GM12878 (cell line): ENCODE results near the gene TMEM41B. TPM values are rescaled to one million over a fixed set of nuclear protein-coding genes. Genes with fewer than 3 reads are reported as not detected.

Experiments
- BACH1 ChIP-seq: fragments of 450-650 bp; IDR thresholded peaks from 2 replicates; pipeline ENCODE4 v1.6.1; 2017; ENCODE audit warnings: mild to moderate bottlenecking, borderline replicate concordance
- CEBPB ChIP-seq, 2 experiments: fragments of 150-350 bp in 1 of 2; IDR thresholded peaks; 2 replicates each; pipeline ENCODE4 v1.6.1; 2012 to 2014; ENCODE audit warnings: low read depth in 2 of 2, low read length in 2 of 2, borderline replicate concordance in 1 of 2, inconsistent platforms in 1 of 2
- CREB1 ChIP-seq: IDR thresholded peaks from 2 replicates; pipeline ENCODE4 v1.6.1; 2012; ENCODE audit warnings: low read depth, mild to moderate bottlenecking, inconsistent platforms
- EGR1 ChIP-seq, 2 experiments: IDR thresholded peaks; 1 replicate in 1 of 2; 2 replicates in 1 of 2; pipeline ENCODE4 v1.6.1; 2011 to 2012; ENCODE audit warnings: low read depth in 2 of 2, low read length in 2 of 2, borderline replicate concordance in 1 of 2, mild to moderate bottlenecking in 1 of 2, moderate library complexity in 1 of 2
- GATAD2B ChIP-seq: fragments of 450-650 bp; conservative IDR thresholded peaks from 2 replicates; pipeline ENCODE4 v1.6.1; 2017; ENCODE audit warnings: low read depth, mild to moderate bottlenecking, moderate library complexity
- IKZF1 ChIP-seq: fragments of 450-650 bp; conservative IDR thresholded peaks from 2 replicates; pipeline ENCODE4 v1.6.1; 2017; ENCODE audit warnings: antibody characterized with exemption, mild to moderate bottlenecking
- IKZF2 ChIP-seq, 2 experiments: fragments of 450-650 bp; IDR thresholded peaks; 2 replicates each; pipeline ENCODE4 v1.6.1; 2017; ENCODE audit warnings: mild to moderate bottlenecking in 2 of 2, moderate library complexity in 2 of 2
- JUNB ChIP-seq: IDR thresholded peaks from 2 replicates; pipeline ENCODE4 v1.6.1; 2016; ENCODE audit warnings: antibody characterized with exemption, mild to moderate bottlenecking
- MEF2B ChIP-seq: fragments of 450-650 bp; IDR thresholded peaks from 2 replicates; pipeline ENCODE4 v1.6.1; 2018; ENCODE audit warnings: mild to moderate bottlenecking, moderate library complexity; ENCODE audit not compliant: partially characterized antibody, poor library complexity, severe bottlenecking
- NBN ChIP-seq: fragments of 450-650 bp; IDR thresholded peaks from 2 replicates; pipeline ENCODE4 v1.6.1; 2016
- NFIC ChIP-seq: IDR thresholded peaks from 2 replicates; pipeline ENCODE4 v1.6.1; 2012; ENCODE audit warnings: low read depth, mild to moderate bottlenecking, inconsistent platforms, low read length, moderate library complexity
- PML ChIP-seq: IDR thresholded peaks from 2 replicates; pipeline ENCODE4 v1.6.1; 2012; ENCODE audit warnings: low read length, inconsistent platforms
- POLR2AphosphoS5 ChIP-seq: IDR thresholded peaks from 2 replicates; pipeline ENCODE4 v1.6.1; 2011; ENCODE audit warnings: mild to moderate bottlenecking, low read length, inconsistent platforms
- RAD21 ChIP-seq: IDR thresholded peaks from 2 replicates; pipeline ENCODE4 v1.6.1; 2011; ENCODE audit warnings: mild to moderate bottlenecking, low read depth, low read length, moderate library complexity; ENCODE audit not compliant: insufficient read depth
- RAD51 ChIP-seq: fragments of 450-650 bp; IDR thresholded peaks from 2 replicates; pipeline ENCODE4 v1.6.1; 2016; ENCODE audit warnings: moderate library complexity, mild to moderate bottlenecking, inconsistent platforms
- RELA ChIP-seq: fragments of 450-650 bp; IDR thresholded peaks from 2 replicates; pipeline ENCODE4 v1.8.0; 2014; ENCODE audit warnings: borderline replicate concordance; ENCODE audit not compliant: partially characterized antibody
- TAF1 ChIP-seq: IDR thresholded peaks from 2 replicates; pipeline ENCODE4 v1.6.1; 2011; ENCODE audit warnings: mild to moderate bottlenecking, low read depth, low read length, borderline replicate concordance
- TBL1XR1 ChIP-seq: IDR thresholded peaks from 2 replicates; pipeline ENCODE4 v1.6.1; 2012; ENCODE audit warnings: low read depth, low read length, improper control_type of control experiment
- ZNF622 ChIP-seq: fragments of 450-650 bp; IDR thresholded peaks from 2 replicates; pipeline ENCODE4 v1.6.1; 2017; ENCODE audit warnings: mild to moderate bottlenecking, inconsistent platforms
- polyA plus RNA-seq, 11 experiments: library from polyadenylated mRNA; depleted of rRNA in 4 of 11; unstranded in 6 of 11; stranded (reverse) in 5 of 11; fragments of >200 nt; fragmentation: Nextera tagmentation in 4 of 11; fragmentation: Illumina TruSeq in 1 of 11; extraction: Ambion mirVana in 4 of 11; extraction: Trizol in 1 of 11; gene quantifications; 1 replicate in 1 of 11; 2 replicates in 10 of 11; pipeline versions ENCODE4 v1.2.1 to v1.2.3, GENCODE V29; 2011 to 2016; ENCODE audit warnings: inconsistent platforms in 2 of 11, missing spikeins in 2 of 11, low read depth in 1 of 11
- total RNA-seq, 4 experiments: library from RNA; depleted of rRNA in 3 of 4; stranded (reverse); fragments of >200 nt in 3 of 4; fragmentation: Illumina TruSeq in 1 of 4; extraction: Trizol in 1 of 4; gene quantifications; 2 replicates each; pipeline versions ENCODE4 v1.2.1 to v1.2.3, GENCODE V29; 2013 to 2021
- TF ChIP-seq, protein P1 (sequence below): IDR thresholded peaks from 2 replicates; pipeline ENCODE4 v1.6.1; 2011; ENCODE audit warnings: borderline replicate concordance, low read depth, mild to moderate bottlenecking, moderate library complexity, low read length; ENCODE audit not compliant: insufficient read depth, poor library complexity, severe bottlenecking
- TF ChIP-seq, protein P2 (sequence below): fragments of 450-650 bp; IDR thresholded peaks from 2 replicates; pipeline ENCODE4 v1.6.1; 2017; ENCODE audit warnings: mild to moderate bottlenecking
- TF ChIP-seq, protein P3 (sequence below): fragments of 450-650 bp; IDR thresholded peaks from 2 replicates; pipeline ENCODE4 v1.6.1; 2017; ENCODE audit warnings: low read depth, mild to moderate bottlenecking, moderate library complexity
- TF ChIP-seq, protein P4 (sequence below): fragments of 450-650 bp; IDR thresholded peaks from 2 replicates; pipeline ENCODE4 v1.6.1; 2018; ENCODE audit warnings: borderline replicate concordance, mild to moderate bottlenecking; ENCODE audit not compliant: partially characterized antibody

The TMEM41B gene
- total and polyA plus RNA-seq, 10 of the 15 experiments (the other 5 are each of a cell fraction or from before 2014, with no cell fraction given), result 8.0 to 31.0 (median 20.5) TPM

DNA sequence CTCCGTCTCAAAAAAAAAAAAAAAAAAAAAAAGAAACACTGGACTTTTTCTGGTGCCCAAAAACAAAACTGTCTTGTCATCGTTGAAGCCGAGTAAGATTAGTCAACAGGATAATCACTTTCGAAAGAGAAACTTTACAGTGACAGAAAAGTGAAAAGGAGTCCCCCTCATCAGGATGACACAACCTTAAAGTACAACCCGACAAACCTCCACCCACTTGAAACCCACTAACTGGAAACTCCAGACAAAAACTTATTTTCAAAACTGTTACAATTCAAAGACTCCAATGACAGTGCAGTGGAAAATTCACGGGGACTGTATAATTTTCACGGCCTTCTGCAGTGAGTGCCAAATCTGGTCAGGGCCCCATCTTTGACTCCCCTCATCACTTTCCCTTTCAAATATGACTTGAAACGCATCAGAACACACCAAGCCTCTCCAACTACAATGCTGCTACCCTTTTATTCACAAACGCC is 50.5 kb downstream of the TMEM41B start (continued):
- TF ChIP-seq TBL1XR1 (no peak), NFIC (peak; percentile 85), POLR2AphosphoS5 (peak; percentile 48; the same call in 1 of the 2 replicates), RAD21 (peak; percentile 5; the same call in 1 of the 2 replicates), RAD51 (peak; percentile 47; the same call in 1 of the 2 replicates), CREB1 (peak; percentile 51; the same call in 1 of the 2 replicates), EGR1 (IDR thresholded peaks at IDR 0.05; ENCODE audit: borderline replicate concordance in 1 of 2, low read depth in 2 of 2, low read length in 2 of 2) (peak in 1 of 2 experiments; percentile 56; a peak in 1 of 3 replicates), CEBPB (IDR thresholded peaks at IDR 0.05; ENCODE audit: borderline replicate concordance in 1 of 2, low read depth in 2 of 2, low read length in 2 of 2) (peak in 1 of 2 experiments; percentile 72; a peak in 1 of 4 replicates), IKZF2 (IDR thresholded peaks at IDR 0.05) (peak in 1 of 2 experiments; percentile 61; a peak in 2 of 4 replicates), GATAD2B (no peak), JUNB (peak; percentile 60), TAF1 (peak; percentile 29; the same call in 1 of the 2 replicates), IKZF1 (peak; percentile 37; the same call in 1 of the 2 replicates), ZNF622 (no peak), NBN (peak; percentile 68), PML (no peak), MEF2B (peak; percentile 41), BACH1 (peak; percentile 95; the same call in 1 of the 2 replicates), RELA (peak; percentile 8)
- TF ChIP-seq, protein P1, sequence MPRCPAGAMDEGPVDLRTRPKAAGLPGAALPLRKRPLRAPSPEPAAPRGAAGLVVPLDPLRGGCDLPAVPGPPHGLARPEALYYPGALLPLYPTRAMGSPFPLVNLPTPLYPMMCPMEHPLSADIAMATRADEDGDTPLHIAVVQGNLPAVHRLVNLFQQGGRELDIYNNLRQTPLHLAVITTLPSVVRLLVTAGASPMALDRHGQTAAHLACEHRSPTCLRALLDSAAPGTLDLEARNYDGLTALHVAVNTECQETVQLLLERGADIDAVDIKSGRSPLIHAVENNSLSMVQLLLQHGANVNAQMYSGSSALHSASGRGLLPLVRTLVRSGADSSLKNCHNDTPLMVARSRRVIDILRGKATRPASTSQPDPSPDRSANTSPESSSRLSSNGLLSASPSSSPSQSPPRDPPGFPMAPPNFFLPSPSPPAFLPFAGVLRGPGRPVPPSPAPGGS, result peak; percentile 36
- TF ChIP-seq, protein P2, sequence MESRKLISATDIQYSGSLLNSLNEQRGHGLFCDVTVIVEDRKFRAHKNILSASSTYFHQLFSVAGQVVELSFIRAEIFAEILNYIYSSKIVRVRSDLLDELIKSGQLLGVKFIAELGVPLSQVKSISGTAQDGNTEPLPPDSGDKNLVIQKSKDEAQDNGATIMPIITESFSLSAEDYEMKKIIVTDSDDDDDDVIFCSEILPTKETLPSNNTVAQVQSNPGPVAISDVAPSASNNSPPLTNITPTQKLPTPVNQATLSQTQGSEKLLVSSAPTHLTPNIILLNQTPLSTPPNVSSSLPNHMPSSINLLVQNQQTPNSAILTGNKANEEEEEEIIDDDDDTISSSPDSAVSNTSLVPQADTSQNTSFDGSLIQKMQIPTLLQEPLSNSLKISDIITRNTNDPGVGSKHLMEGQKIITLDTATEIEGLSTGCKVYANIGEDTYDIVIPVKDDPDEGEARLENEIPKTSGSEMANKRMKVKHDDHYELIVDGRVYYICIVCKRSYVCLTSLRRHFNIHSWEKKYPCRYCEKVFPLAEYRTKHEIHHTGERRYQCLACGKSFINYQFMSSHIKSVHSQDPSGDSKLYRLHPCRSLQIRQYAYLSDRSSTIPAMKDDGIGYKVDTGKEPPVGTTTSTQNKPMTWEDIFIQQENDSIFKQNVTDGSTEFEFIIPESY, result no peak
- TF ChIP-seq, protein P3, sequence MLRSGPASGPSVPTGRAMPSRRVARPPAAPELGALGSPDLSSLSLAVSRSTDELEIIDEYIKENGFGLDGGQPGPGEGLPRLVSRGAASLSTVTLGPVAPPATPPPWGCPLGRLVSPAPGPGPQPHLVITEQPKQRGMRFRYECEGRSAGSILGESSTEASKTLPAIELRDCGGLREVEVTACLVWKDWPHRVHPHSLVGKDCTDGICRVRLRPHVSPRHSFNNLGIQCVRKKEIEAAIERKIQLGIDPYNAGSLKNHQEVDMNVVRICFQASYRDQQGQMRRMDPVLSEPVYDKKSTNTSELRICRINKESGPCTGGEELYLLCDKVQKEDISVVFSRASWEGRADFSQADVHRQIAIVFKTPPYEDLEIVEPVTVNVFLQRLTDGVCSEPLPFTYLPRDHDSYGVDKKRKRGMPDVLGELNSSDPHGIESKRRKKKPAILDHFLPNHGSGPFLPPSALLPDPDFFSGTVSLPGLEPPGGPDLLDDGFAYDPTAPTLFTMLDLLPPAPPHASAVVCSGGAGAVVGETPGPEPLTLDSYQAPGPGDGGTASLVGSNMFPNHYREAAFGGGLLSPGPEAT, result peak; percentile 65; the same call in 1 of the 2 replicates
- TF ChIP-seq, protein P4, sequence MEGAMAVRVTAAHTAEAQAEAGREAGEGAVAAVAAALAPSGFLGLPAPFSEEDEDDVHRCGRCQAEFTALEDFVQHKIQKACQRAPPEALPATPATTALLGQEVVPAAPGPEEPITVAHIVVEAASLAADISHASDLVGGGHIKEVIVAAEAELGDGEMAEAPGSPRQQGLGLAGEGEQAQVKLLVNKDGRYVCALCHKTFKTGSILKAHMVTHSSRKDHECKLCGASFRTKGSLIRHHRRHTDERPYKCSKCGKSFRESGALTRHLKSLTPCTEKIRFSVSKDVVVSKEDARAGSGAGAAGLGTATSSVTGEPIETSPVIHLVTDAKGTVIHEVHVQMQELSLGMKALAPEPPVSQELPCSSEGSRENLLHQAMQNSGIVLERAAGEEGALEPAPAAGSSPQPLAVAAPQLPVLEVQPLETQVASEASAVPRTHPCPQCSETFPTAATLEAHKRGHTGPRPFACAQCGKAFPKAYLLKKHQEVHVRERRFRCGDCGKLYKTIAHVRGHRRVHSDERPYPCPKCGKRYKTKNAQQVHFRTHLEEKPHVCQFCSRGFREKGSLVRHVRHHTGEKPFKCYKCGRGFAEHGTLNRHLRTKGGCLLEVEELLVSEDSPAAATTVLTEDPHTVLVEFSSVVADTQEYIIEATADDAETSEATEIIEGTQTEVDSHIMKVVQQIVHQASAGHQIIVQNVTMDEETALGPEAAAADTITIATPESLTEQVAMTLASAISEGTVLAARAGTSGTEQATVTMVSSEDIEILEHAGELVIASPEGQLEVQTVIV, result no peak
